A673 (cell line): ENCODE results near the gene DGKQ.

Experiments
- CTCF ChIP-seq: fragments of 300-800, 200-600 bp; sonication (generic); conservative IDR thresholded peaks from 2 replicates; pipeline ENCODE4 v1.5.1; 2017; ENCODE audit warnings: low read depth, mild to moderate bottlenecking, antibody characterized with exemption, low read length, moderate library complexity, mixed read lengths
- EZH2 ChIP-seq: fragments of 200-600 bp; sonication (generic); IDR thresholded peaks from 2 replicates; pipeline ENCODE4 v1.6.1; 2017; ENCODE audit warnings: borderline replicate concordance, low read depth, mild to moderate bottlenecking, mixed read lengths, antibody characterized with exemption, low read length; ENCODE audit not compliant: poor library complexity, severe bottlenecking

GRCh38 chr4:909821-910220 is 63.5 kb downstream of the DGKQ start:
- TF ChIP-seq CTCF, result no peak
- TF ChIP-seq EZH2, result no peak
